Measurements from ENCODE around the gene LSM14A. TPM values are rescaled to one million over a fixed set of nuclear protein-coding genes. Genes with fewer than 3 reads are reported as not detected.

Gene LSM14A
- total and polyA plus RNA-seq, 4 donors = 12.6 to 133 (median 48.0) TPM

- TF ChIP-seq REST (IDR thresholded peaks at IDR 0.05) (no peak), GABPA (IDR thresholded peaks at IDR 0.05 in 1 of 2, conservative IDR thresholded peaks at IDR 0.05 in 1 of 2) (no peak)
These were observed 71.7 kb downstream of the LSM14A start (continued) for GRCh38 chr19:34243876-34244578.

- H3K27me3 ChIP-seq (ENCODE audit: control insufficient read depth in 4 of 4, insufficient read depth in 4 of 4, low read length in 3 of 4) = no peaks in the 10 kb centered on the region
- DNase-seq (ENCODE audit: low spot score) = no peak
- no peaks in the 10 kb centered on the region for H3K9me3 ChIP-seq (ENCODE audit: control insufficient read depth in 4 of 4, low read length in 3 of 4)
- no peak overlapping the region for H3K9ac ChIP-seq (ENCODE audit: low read depth in 1 of 2, low read length in 2 of 2)
- no peaks in the 10 kb centered on the region for H3K36me3 ChIP-seq (ENCODE audit: control insufficient read depth in 4 of 4, insufficient read depth in 3 of 4, low read depth in 1 of 4, low read length in 3 of 4)
- no peak overlapping the region for H3K27ac ChIP-seq (ENCODE audit: low read depth in 1 of 2, low read length in 2 of 2)
- WGBS = 83% methylated on average over 13 of the region's 13 CpGs
- H3K4me3 ChIP-seq (ENCODE audit: low read depth in 1 of 3, low read length in 3 of 3) = no peak overlapping the region
- TF ChIP-seq HNF4G (IDR thresholded peaks at IDR 0.05) (no peak), RXRA (IDR thresholded peaks at IDR 0.05) (no peak), FOXA1 (IDR thresholded peaks at IDR 0.05) (no peak), REST (IDR thresholded peaks at IDR 0.05) (no peak), GABPA (IDR thresholded peaks at IDR 0.05 in 1 of 2, conservative IDR thresholded peaks at IDR 0.05 in 1 of 2) (no peak), YY1 (IDR thresholded peaks at IDR 0.05) (no peak), ATF3 (IDR thresholded peaks at IDR 0.05) (no peak), MAX (IDR thresholded peaks at IDR 0.05) (no peak), EGR1 (IDR thresholded peaks at IDR 0.05; ENCODE audit: low read depth in 2 of 2) (no peak), CTCF (IDR thresholded peaks at IDR 0.05; ENCODE audit: low read depth, low read length, missing input control) (no peak), FOXA2 (IDR thresholded peaks at IDR 0.05) (no peak)
- H3K4me1 ChIP-seq (ENCODE audit: control insufficient read depth in 4 of 4, insufficient read depth in 4 of 4, low read length in 3 of 4) = no peaks in the 10 kb centered on the region
These were observed 72.5 kb downstream of the LSM14A start for GRCh38 chr19:34244611-34245299.
